Testis (tissue), 2 donors: ENCODE results near the gene GSX1.

Source experiments
- POLR2A ChIP-seq: fragments of 450-650 bp; IDR thresholded peaks from one replicate; pipeline ENCODE4 v1.6.1; 2017; ENCODE audit warnings: antibody characterized with exemption, mild to moderate bottlenecking, moderate library complexity
- TF ChIP-seq, protein P1 (sequence below), 3 experiments: fragments of 450-650 bp in 2 of 3; fragments of 200-600 bp in 1 of 3; sonication (generic) in 1 of 3; IDR thresholded peaks; one replicate each; pipeline ENCODE4 v1.5.1; 2016 to 2019; ENCODE audit warnings: antibody characterized with exemption in 3 of 3, mild to moderate bottlenecking in 2 of 3, moderate library complexity in 1 of 3

DNA sequence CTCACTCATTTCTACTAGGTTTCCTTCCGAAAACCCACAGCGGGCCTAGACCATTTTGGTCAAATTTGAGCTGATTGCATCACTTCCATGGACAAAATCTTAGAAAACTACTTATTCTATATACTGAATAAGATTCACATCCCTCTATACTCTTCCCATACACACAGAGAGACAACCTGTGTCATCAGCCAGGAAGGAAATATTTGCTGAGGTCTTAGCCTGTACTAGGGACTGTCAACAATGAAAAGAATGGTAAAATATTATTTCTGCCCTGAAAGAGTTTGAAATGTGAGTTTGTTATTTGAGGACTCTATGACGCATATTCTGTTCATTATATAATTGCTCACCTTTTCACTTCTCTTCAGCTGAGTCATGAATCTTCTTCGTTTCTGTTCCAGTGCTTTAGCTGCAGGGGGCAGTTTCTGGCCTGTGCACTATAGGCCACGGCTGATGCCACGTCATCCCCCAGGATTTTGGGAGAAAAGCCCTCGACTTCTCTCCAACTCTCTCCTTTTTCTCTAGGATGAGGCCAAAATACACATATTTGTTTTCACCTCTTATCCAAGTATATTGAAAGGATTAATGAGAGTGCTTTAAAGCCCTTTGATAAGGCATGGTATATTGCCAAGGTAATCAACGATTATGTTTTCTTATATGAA, 47.7 kb downstream of the GSX1 start:
- TF ChIP-seq, protein P1, sequence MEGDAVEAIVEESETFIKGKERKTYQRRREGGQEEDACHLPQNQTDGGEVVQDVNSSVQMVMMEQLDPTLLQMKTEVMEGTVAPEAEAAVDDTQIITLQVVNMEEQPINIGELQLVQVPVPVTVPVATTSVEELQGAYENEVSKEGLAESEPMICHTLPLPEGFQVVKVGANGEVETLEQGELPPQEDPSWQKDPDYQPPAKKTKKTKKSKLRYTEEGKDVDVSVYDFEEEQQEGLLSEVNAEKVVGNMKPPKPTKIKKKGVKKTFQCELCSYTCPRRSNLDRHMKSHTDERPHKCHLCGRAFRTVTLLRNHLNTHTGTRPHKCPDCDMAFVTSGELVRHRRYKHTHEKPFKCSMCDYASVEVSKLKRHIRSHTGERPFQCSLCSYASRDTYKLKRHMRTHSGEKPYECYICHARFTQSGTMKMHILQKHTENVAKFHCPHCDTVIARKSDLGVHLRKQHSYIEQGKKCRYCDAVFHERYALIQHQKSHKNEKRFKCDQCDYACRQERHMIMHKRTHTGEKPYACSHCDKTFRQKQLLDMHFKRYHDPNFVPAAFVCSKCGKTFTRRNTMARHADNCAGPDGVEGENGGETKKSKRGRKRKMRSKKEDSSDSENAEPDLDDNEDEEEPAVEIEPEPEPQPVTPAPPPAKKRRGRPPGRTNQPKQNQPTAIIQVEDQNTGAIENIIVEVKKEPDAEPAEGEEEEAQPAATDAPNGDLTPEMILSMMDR (IDR thresholded peaks at IDR 0.05) = no peak
- TF ChIP-seq POLR2A = no peak
